HepG2 (cell line): Measurements from ENCODE around the gene ZNF620. TPM values are rescaled to one million over a fixed set of nuclear protein-coding genes. Genes with fewer than 3 reads are reported as not detected.

Experiments
- CBX1 ChIP-seq: IDR thresholded peaks from one replicate; pipeline ENCODE4 v1.6.1; 2016; ENCODE audit warnings: antibody characterized with exemption, low read depth
- CREB3 ChIP-seq: sonication (generic); formaldehyde crosslinking; IDR thresholded peaks from 2 replicates; pipeline ENCODE4 v1.5.0; 2020; ENCODE audit warnings: missing genetic modification reagents
- FLYWCH1 ChIP-seq: sonication (generic); formaldehyde crosslinking; IDR thresholded peaks from 2 replicates; pipeline ENCODE4 v1.8.1; 2023; ENCODE audit warnings: mild to moderate bottlenecking, missing genetic modification reagents
- GATA4 ChIP-seq: sonication (generic); IDR thresholded peaks from 2 replicates; pipeline ENCODE4 v1.6.1; 2016; ENCODE audit warnings: antibody characterized with exemption, low read depth, borderline replicate concordance
- HES4 ChIP-seq: sonication (generic); formaldehyde crosslinking; IDR thresholded peaks from 2 replicates; pipeline ENCODE4 v1.9.0; 2021; ENCODE audit warnings: mild to moderate bottlenecking, missing genetic modification reagents, borderline replicate concordance
- HNRNPUL1 ChIP-seq: fragments of 200-400 bp; formaldehyde crosslinking; IDR thresholded peaks from 2 replicates; pipeline ENCODE4 v1.6.1; 2017; ENCODE audit warnings: low read depth, mild to moderate bottlenecking, low read length, moderate library complexity
- ISX ChIP-seq: sonication (generic); formaldehyde crosslinking; conservative IDR thresholded peaks from 2 replicates; pipeline ENCODE4 v1.5.0; 2020; ENCODE audit warnings: missing genetic modification reagents
- MAF1 ChIP-seq: sonication (generic); formaldehyde crosslinking; IDR thresholded peaks from 2 replicates; pipeline ENCODE4 v1.5.0; 2020; ENCODE audit warnings: missing genetic modification reagents, borderline replicate concordance
- MAZ ChIP-seq, 2 experiments: sonication (generic) in 1 of 2; formaldehyde crosslinking in 1 of 2; IDR thresholded peaks; 2 replicates each; pipeline versions ENCODE4 v1.5.0 to v1.6.1; 2012 to 2020; ENCODE audit warnings: low read depth in 2 of 2, mild to moderate bottlenecking in 2 of 2, borderline replicate concordance in 1 of 2, improper control_type of control experiment in 1 of 2, low read length in 1 of 2, missing genetic modification reagents in 1 of 2, moderate library complexity in 1 of 2
- NFIC ChIP-seq: IDR thresholded peaks from 2 replicates; pipeline ENCODE4 v1.6.1; 2012; ENCODE audit warnings: mild to moderate bottlenecking, low read length, inconsistent platforms
- PLRG1 ChIP-seq: fragments of 450-650 bp; conservative IDR thresholded peaks from 2 replicates; pipeline ENCODE4 v1.6.1; 2016
- POLR2AphosphoS2 ChIP-seq: IDR thresholded peaks from 2 replicates; pipeline ENCODE4 v1.6.1; 2011; ENCODE audit warnings: low read depth, low read length, improper control_type of control experiment
- PREB ChIP-seq: sonication (generic); formaldehyde crosslinking; IDR thresholded peaks from 2 replicates; pipeline ENCODE4 v1.4.0; 2020; ENCODE audit warnings: missing genetic modification reagents
- PRMT3 ChIP-seq: sonication (generic); formaldehyde crosslinking; IDR thresholded peaks from 2 replicates; pipeline ENCODE4 v1.8.1; 2022; ENCODE audit warnings: low read depth, mild to moderate bottlenecking, moderate library complexity, missing genetic modification reagents, borderline replicate concordance
- RARG ChIP-seq: sonication (generic); formaldehyde crosslinking; IDR thresholded peaks from 2 replicates; pipeline ENCODE4 v1.4.0; 2020; ENCODE audit warnings: low read depth, mild to moderate bottlenecking, missing genetic modification reagents
- SP2 ChIP-seq: sonication (generic); formaldehyde crosslinking; IDR thresholded peaks from 2 replicates; pipeline ENCODE4 v1.5.1; 2020; ENCODE audit warnings: mild to moderate bottlenecking, missing genetic modification reagents
- SRF ChIP-seq: IDR thresholded peaks from 2 replicates; pipeline ENCODE4 v1.6.1; 2011; ENCODE audit warnings: mild to moderate bottlenecking, low read depth, low read length, moderate library complexity
- SYNCRIP ChIP-seq: fragments of 200-400 bp; formaldehyde crosslinking; IDR thresholded peaks from 2 replicates; pipeline ENCODE4 v1.6.1; 2018; ENCODE audit warnings: mild to moderate bottlenecking, low read depth, low read length; ENCODE audit not compliant: insufficient read depth
- WIZ ChIP-seq: sonication (generic); formaldehyde crosslinking; IDR thresholded peaks from 2 replicates; pipeline ENCODE4 v1.5.1; 2020; ENCODE audit warnings: mild to moderate bottlenecking, missing genetic modification reagents
- ZKSCAN5 ChIP-seq: sonication (generic); formaldehyde crosslinking; IDR thresholded peaks from 2 replicates; pipeline ENCODE4 v1.5.1; 2020; ENCODE audit warnings: mild to moderate bottlenecking, missing genetic modification reagents
- ZNF350 ChIP-seq: sonication (generic); formaldehyde crosslinking; IDR thresholded peaks from 2 replicates; pipeline ENCODE4 v1.4.0; 2020; ENCODE audit warnings: mild to moderate bottlenecking, low read depth, missing genetic modification reagents, borderline replicate concordance
- ZNF354B ChIP-seq: sonication (generic); formaldehyde crosslinking; IDR thresholded peaks from 2 replicates; pipeline ENCODE4 v1.8.0; 2022; ENCODE audit warnings: mild to moderate bottlenecking, missing genetic modification reagents
- ZNF362 ChIP-seq: sonication (generic); formaldehyde crosslinking; IDR thresholded peaks from 2 replicates; pipeline ENCODE4 v1.4.0; 2020; ENCODE audit warnings: missing genetic modification reagents, mild to moderate bottlenecking, borderline replicate concordance
- ZNF430 ChIP-seq: sonication (generic); formaldehyde crosslinking; IDR thresholded peaks from 2 replicates; pipeline ENCODE4 v1.9.0; 2021; ENCODE audit warnings: mild to moderate bottlenecking, missing genetic modification reagents
- ZNF44 ChIP-seq: sonication (generic); formaldehyde crosslinking; IDR thresholded peaks from 2 replicates; pipeline ENCODE4 v1.5.1; 2020; ENCODE audit warnings: mild to moderate bottlenecking, missing genetic modification reagents
- ZNF614 ChIP-seq: IDR thresholded peaks from 2 replicates; pipeline ENCODE4 v1.6.1; 2018; ENCODE audit warnings: missing biosample characterization, missing genetic modification reagents, inconsistent platforms, borderline replicate concordance
- ZNF773 ChIP-seq: sonication (generic); formaldehyde crosslinking; IDR thresholded peaks from 2 replicates; pipeline ENCODE4 v1.4.0; 2020; ENCODE audit warnings: missing genetic modification reagents, borderline replicate concordance
- ZNF883 ChIP-seq: sonication (generic); formaldehyde crosslinking; IDR thresholded peaks from 2 replicates; pipeline ENCODE4 v1.5.1; 2020; ENCODE audit warnings: mild to moderate bottlenecking, missing genetic modification reagents; ENCODE audit errors: not compliant biosample characterization
- polyA plus RNA-seq, 8 experiments: library from polyadenylated mRNA; depleted of rRNA in 3 of 8; stranded (reverse) in 7 of 8; unstranded in 1 of 8; fragments of >200 nt; fragmentation: Illumina TruSeq in 4 of 8; extraction: Trizol in 4 of 8; gene quantifications; 2 replicates each; pipeline versions ENCODE4 v1.2.1 to v1.2.3, GENCODE V29; 2011 to 2016; ENCODE audit warnings: low read depth in 4 of 8, missing spikeins in 1 of 8, mixed read lengths in 1 of 8; ENCODE audit not compliant: insufficient read depth in 1 of 8
- total RNA-seq, 5 experiments: library from RNA; depleted of rRNA; stranded (reverse); fragments of >200 nt; fragmentation: Illumina TruSeq; extraction: Trizol; gene quantifications; 2 replicates each; pipeline ENCODE4 v1.2.3, GENCODE V29; 2016; ENCODE audit warnings: low read depth in 1 of 5

Gene ZNF620
- total and polyA plus RNA-seq, 2 of the 13 experiments (the other 11 are each of a cell fraction or from before 2014, with no cell fraction given): 2.3 to 12.2 TPM

GRCh38 chr3:40524568-40525285 is 18.9 kb downstream of the ZNF620 start, which contains the start of gene ZNF621 (continued):
- TF ChIP-seq GATA4 (no peak), HES4 (CRISPR knock-in tag) (no peak), POLR2AphosphoS2 (no peak), RARG (CRISPR knock-in tag) (no peak), ZNF883 (CRISPR knock-in tag) (peak; percentile 88), ISX (CRISPR knock-in tag) (no peak; the same call in 1 of the 2 replicates), ZNF350 (CRISPR knock-in tag) (peak; percentile 72), WIZ (CRISPR knock-in tag) (peak; percentile 63; the same call in 1 of the 2 replicates), PRMT3 (CRISPR knock-in tag) (peak; percentile 60; the same call in 1 of the 2 replicates), FLYWCH1 (no peak), ZNF773 (CRISPR knock-in tag) (0 out of 2 replicates have a peak, but pooled peaks have one; percentile 31), ZNF44 (CRISPR knock-in tag) (peak; percentile 70; the same call in 1 of the 2 replicates), ZNF430 (0 out of 2 replicates have a peak, but pooled peaks have one; percentile 74), NFIC (no peak), MAF1 (CRISPR knock-in tag) (peak; percentile 79; the same call in 1 of the 2 replicates), ZKSCAN5 (CRISPR knock-in tag) (no peak), MAZ (IDR thresholded peaks at IDR 0.05; ENCODE audit: borderline replicate concordance, low read depth, low read length) (0 out of 2 replicates have a peak, but pooled peaks have one; percentile 63), MAZ (CRISPR knock-in tag; IDR thresholded peaks at IDR 0.05; ENCODE audit: low read depth) (peak; percentile 84; the same call in 1 of the 2 replicates), HNRNPUL1 (peak; percentile 46; the same call in 1 of the 2 replicates), ZNF354B (CRISPR knock-in tag) (no peak), SYNCRIP (no peak), SRF (no peak), ZNF362 (CRISPR knock-in tag) (no peak; the same call in 1 of the 2 replicates), CREB3 (CRISPR knock-in tag) (no peak), PREB (CRISPR knock-in tag) (no peak; the same call in 1 of the 2 replicates), SP2 (peak; percentile 50), PLRG1 (no peak), ZNF614 (CRISPR knock-in tag) (peak; percentile 89; the same call in 1 of the 2 replicates), CBX1 (peak; percentile 87)
